Right ventricle myocardium superior (tissue), 1 donor: Measurements from ENCODE around the gene NEK6. TPM values are rescaled to one million over a fixed set of nuclear protein-coding genes. Genes with fewer than 3 reads are reported as not detected.

Experiments used
- ATAC-seq: fragments of 200-7000 bp; cut with Tn5 transposase; one replicate; pipeline ENCODE4 v1.9.1; 2020; ENCODE audit warnings: mild to moderate bottlenecking; ENCODE audit not compliant: poor library complexity
- DNase-seq: peaks from one replicate; pipeline ENCODE4 v3.0.0-alpha.2; 2020
- intact Hi-C: fragments of 100-400 bp; cut with DNase I; formaldehyde crosslinking; loops from one replicate; pipeline ENCODE4 v1.11.2; 2022
- total RNA-seq: library from RNA; stranded (reverse); fragmentation: NEBNext Ultra II Directional; extraction: Animal tissue kit (Norgen Biotek cat#: 25700); gene quantifications from one replicate; pipeline ENCODE4 v1.2.1, GENCODE V29; 2021
- donor health status: DM: no; HTN: yes; CAD: no; lungs with severe emphysema.

Gene NEK6
- total RNA-seq, 1 donor from 2014 or later = 10.3 TPM

DNA sequence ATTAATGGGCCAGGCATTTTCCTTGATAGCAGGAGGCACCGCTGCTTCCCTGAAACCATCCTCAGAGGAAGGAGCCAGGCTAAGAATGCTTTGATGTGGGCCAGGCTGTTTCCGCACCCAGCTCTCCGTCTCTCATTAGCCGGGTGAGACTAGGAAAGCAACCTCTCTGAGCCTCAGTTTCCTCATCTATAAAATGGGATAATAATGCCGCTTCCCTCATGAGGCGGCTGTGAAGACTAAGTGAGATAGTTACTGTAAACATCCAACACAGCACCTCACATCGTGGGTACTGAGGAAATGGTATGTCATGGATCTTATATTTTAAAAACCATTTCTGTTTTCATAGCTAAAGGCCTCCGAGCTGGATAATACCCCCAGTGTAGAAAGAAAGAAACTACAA, 46.5 kb downstream of the NEK6 start:
- DNase-seq = no peak
- ATAC-seq = no peak
- intact Hi-C loops = no loop called here

- intact Hi-C loops = no loop called here
- DNase-seq (no peak), ATAC-seq (no peak)
Observed at GRCh38 chr9:124306098-124306735, 48.5 kb downstream of the NEK6 start.

- intact Hi-C loops = no loop called here
- no peak for DNase-seq
- ATAC-seq = no peak
Observed at GRCh38 chr9:124307379-124308030, 49.8 kb downstream of the NEK6 start.

- ATAC-seq = no peak
- no peak for DNase-seq
- intact Hi-C loops = no loop called here
Observed at GRCh38 chr9:124308606-124309491, 51.1 kb downstream of the NEK6 start.

GRCh38 chr9:124309667-124310084, 51.9 kb downstream of the NEK6 start:
- intact Hi-C loops = no loop called here
- DNase-seq = no peak
- peak; percentile 58 for ATAC-seq

- no peak for ATAC-seq
- intact Hi-C loops = no loop called here
Observed at GRCh38 chr9:124311283-124311682, 53.5 kb downstream of the NEK6 start.

DNA sequence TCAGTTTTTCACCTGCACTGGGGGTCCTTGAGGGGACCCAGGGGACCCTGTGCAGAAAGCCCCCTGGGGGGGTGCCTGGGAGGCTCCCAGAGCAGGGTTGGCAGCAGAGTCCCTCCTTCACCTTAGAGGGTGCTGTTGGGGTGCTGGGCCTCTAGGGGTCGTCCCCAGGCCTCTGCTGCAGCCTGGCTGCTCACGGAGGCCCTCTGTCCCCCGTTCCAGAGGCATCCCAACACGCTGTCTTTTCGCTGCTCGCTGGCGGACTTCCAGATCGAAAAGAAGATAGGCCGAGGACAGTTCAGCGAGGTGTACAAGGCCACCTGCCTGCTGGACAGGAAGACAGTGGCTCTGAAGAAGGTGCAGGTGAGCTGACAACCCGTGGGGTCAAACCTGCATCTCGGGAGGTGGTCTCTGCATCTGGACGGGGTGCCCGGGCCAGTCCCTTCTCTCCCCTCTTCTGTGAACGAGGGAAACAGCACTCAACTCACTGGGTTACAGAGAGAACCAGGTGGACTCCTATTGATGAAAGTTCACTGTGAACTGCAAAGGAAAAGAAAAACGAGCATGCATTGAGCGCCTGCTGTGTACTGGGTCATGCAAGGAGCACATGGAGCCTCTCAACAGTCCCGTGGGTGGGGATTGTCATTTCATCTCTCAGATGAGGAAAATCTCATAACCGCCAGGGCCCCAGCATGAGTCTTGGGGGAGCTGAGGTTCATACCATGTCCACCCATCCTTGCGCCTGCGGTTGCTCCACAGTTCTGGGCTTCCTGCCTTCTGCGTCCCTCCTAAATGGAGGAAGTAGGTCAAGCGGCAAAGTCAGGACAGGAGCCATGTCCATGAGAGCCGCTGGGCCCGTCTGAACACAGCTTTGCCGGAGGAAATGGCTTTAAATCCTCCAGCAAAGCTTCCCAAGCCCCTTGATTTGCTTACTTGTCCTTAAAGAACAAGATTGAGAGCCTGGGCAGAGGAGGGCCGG, 54.8 kb downstream of the NEK6 start:
- DNase-seq (no peak), ATAC-seq (no peak)
- intact Hi-C loops = no loop called here

More at GRCh38 chr9:124311283-124311682, 53.5 kb downstream of the NEK6 start:
- no peak for DNase-seq

DNA sequence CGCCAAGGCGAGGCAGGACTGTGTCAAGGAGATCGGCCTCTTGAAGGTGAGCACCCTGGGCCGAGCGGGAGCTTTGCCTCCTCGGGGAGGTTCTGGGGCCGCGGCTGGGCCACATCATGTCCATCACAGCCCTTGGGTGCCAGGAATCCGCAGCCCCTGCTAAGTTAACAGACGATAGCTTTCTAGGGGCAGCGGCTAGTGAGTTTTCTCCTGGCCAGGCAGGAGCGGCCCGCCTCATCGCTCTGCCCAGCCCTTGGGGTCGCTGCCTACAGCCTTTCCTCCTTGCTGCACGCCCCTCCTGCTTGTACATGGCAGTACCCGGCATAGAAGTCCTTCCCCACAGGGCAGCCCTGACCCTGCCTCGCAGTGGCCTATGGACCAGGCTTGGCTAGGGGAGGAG, 56.2 kb downstream of the NEK6 start:
- DNase-seq (no peak), ATAC-seq (no peak)
- intact Hi-C loops = no loop called here

- intact Hi-C loops = no loop called here
- DNase-seq (no peak), ATAC-seq (no peak)
Observed at GRCh38 chr9:124315882-124316281, 58.1 kb downstream of the NEK6 start.

GRCh38 chr9:124320062-124320973, 62.6 kb downstream of the NEK6 start:
- intact Hi-C loops = loop anchor here (2.0 kb wide), 1 partner anchor 194 kb away; no protein-coding TSS in a partner anchor

DNA sequence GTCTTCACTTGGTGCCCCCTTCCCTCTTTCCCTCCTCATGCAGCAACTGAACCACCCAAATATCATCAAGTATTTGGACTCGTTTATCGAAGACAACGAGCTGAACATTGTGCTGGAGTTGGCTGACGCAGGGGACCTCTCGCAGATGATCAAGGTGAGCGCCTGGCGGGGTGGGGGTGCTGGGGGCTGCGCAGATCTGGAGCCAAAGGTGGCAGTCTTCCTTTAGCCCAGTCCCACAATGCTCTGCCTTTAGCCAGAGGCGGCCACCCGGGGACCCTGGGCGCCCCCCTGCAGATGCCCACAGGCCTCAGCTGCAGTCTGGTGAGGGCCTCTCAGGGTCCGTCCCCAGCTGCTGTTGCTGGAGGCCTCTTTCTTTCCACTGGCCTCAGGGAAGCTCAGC, 63.7 kb downstream of the NEK6 start:
- intact Hi-C loops = loop anchor here (2.0 kb wide), 1 partner anchor 195 kb away; no protein-coding TSS in a partner anchor
- no peak for ATAC-seq
- DNase-seq = no peak

More at GRCh38 chr9:124320062-124320973, 62.6 kb downstream of the NEK6 start:
- ATAC-seq (peak; percentile 94), DNase-seq (peak; percentile 77)

GRCh38 chr9:124321935-124322334, 64.2 kb downstream of the NEK6 start:
- no peak for DNase-seq
- intact Hi-C loops = loop anchor here (2.0 kb wide), 1 partner anchor 195 kb away; no protein-coding TSS in a partner anchor
- no peak for ATAC-seq

- ATAC-seq (no peak), DNase-seq (no peak)
- intact Hi-C loops = no loop called here
Observed at GRCh38 chr9:124322618-124323432, 65.1 kb downstream of the NEK6 start.

- no peak for DNase-seq
Observed at GRCh38 chr9:124323904-124324303, 66.2 kb downstream of the NEK6 start.

DNA sequence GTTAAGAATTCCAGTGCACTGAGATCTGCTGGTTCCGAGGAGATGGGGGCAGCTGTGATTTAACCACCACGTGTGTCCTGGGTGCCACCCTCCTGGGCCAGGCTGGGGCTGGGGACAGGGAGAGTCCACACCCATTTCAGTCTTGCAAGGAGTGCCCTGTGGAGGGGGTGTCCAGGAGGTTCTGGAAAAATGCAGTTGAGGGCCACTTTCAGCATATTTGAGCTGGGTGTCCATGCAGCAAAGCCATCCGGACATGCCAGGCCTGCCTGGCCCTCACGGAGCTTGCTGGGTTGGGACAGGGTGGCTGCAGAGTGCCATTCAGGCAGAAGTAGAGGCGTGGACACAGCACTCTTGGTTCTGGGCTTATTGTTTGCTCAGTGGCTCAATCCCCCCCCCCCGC, 68.1 kb downstream of the NEK6 start:
- ATAC-seq (no peak), DNase-seq (no peak)
- intact Hi-C loops = loop anchor here (5.0 kb wide), 1 partner anchor 51 kb away; no protein-coding TSS in a partner anchor

More at GRCh38 chr9:124323904-124324303, 66.2 kb downstream of the NEK6 start:
- intact Hi-C loops = no loop called here
- no peak for ATAC-seq

DNA sequence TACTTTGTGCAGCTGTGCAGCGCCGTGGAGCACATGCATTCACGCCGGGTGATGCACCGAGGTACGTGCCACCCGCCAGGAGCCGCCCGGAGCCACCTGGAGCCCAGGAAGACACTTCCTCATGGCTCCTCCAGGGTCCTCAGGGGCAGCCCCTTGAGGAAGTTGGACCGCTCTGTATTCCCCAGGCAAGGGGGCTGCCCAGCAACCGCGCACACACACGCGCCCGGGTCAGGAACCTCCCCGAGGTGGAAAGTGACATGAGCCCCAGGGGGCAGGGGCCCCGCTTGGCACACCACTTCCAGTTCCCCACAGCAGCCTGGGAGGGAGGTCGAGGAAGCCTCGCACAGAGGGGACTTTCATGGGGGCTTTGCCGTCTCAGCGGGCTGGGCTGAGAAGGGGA, 68.6 kb downstream of the NEK6 start:
- ATAC-seq = no peak
- intact Hi-C loops = loop anchor here (5.0 kb wide), 1 partner anchor 51 kb away; no protein-coding TSS in a partner anchor

More for the DNA sequence above, 68.6 kb downstream of the NEK6 start:
- no peak for DNase-seq
